T follicular helper cell (primary cell): ENCODE measurements around the gene ADCY7.

Experiments used
- DNase-seq: peaks from one replicate; pipeline ENCODE4 v3.0.0-alpha.2; 2020; ENCODE audit warnings: low read depth

Gene ADCY7

GRCh38 chr16:50313596-50314478 lies 47.5 kb downstream of the ADCY7 start:
- DNase-seq, result no peak

- no peak for DNase-seq
These were observed 48.3 kb downstream of the ADCY7 start for GRCh38 chr16:50314665-50315064.

- DNase-seq, result no peak
These were observed 49.1 kb downstream of the ADCY7 start for GRCh38 chr16:50315346-50315997.

GRCh38 chr16:50316102-50316847 lies 49.9 kb downstream of the ADCY7 start:
- no peak for DNase-seq

GRCh38 chr16:50316848-50317630 lies 50.7 kb downstream of the ADCY7 start:
- no peak for DNase-seq

GRCh38 chr16:50318796-50319578 lies 52.6 kb downstream of the ADCY7 start:
- DNase-seq, result no peak

- no peak for DNase-seq
These were observed 54.0 kb downstream of the ADCY7 start for GRCh38 chr16:50320310-50320709.

- no peak for DNase-seq
These were observed 56.0 kb downstream of the ADCY7 start for GRCh38 chr16:50322333-50322732.

- DNase-seq, result no peak
These were observed 57.1 kb downstream of the ADCY7 start for GRCh38 chr16:50323335-50324011.

GRCh38 chr16:50324345-50324744 lies 58.0 kb downstream of the ADCY7 start:
- no peak for DNase-seq

- no peak for DNase-seq
These were observed 59.9 kb downstream of the ADCY7 start for GRCh38 chr16:50326264-50326663.

- DNase-seq, result peak; percentile 46
These were observed 60.6 kb downstream of the ADCY7 start for GRCh38 chr16:50326835-50327465.

- no peak for DNase-seq
These were observed 63.3 kb downstream of the ADCY7 start for GRCh38 chr16:50329446-50330189.

GRCh38 chr16:50331570-50331969 lies 65.2 kb downstream of the ADCY7 start:
- no peak for DNase-seq

GRCh38 chr16:50332599-50332998 lies 66.2 kb downstream of the ADCY7 start:
- no peak for DNase-seq

GRCh38 chr16:50334106-50334975 lies 68.0 kb downstream of the ADCY7 start:
- DNase-seq, result no peak

GRCh38 chr16:50335196-50335958 lies 69.0 kb downstream of the ADCY7 start:
- DNase-seq, result no peak
